HL-60 (cell line): ENCODE measurements around the gene OBSL1.

ENCODE experiments used
- CTCF ChIP-seq: IDR thresholded peaks from one replicate; pipeline ENCODE4 v1.5.1; 2011; ENCODE audit warnings: low read length, control low read depth, inconsistent platforms; ENCODE audit not compliant: insufficient read depth
- GABPA ChIP-seq: IDR thresholded peaks from 2 replicates; pipeline ENCODE4 v1.6.1; 2012; ENCODE audit warnings: low read depth
- POLR2AphosphoS5 ChIP-seq: IDR thresholded peaks from 2 replicates; pipeline ENCODE4 v1.6.1; 2012; ENCODE audit warnings: low read depth
- REST ChIP-seq: IDR thresholded peaks from 2 replicates; pipeline ENCODE4 v1.6.1; 2012; ENCODE audit warnings: low read depth; ENCODE audit not compliant: insufficient replicate concordance

- no peak for TF ChIP-seq POLR2AphosphoS5
- TF ChIP-seq CTCF = no peak
- TF ChIP-seq REST = no peak
- no peak for TF ChIP-seq GABPA
Observed at GRCh38 chr2:219516888-219517287, 54.5 kb downstream of the OBSL1 start.
